ENCODE measurements around the gene RASA2. TPM values are rescaled to one million over a fixed set of nuclear protein-coding genes. Genes with fewer than 3 reads are reported as not detected.

The RASA2 gene
- total RNA-seq, 4 donors from 2014 or later = 10.6 to 15.5 (median 14.8) TPM

- H3K36me3 ChIP-seq = no peaks in the 10 kb centered on the region
- no peak for ATAC-seq
- WGBS, 2 donors (ENCODE audit: low coverage in 1 of 2) = 64 to 81% methylated on average over 4 of the region's 4 CpGs
- peaks cover 0 to 26% (median 0%) of the 10 kb centered on the region in 3 donors for H3K4me1 ChIP-seq
- no peaks in the 10 kb centered on the region for H3K9me3 ChIP-seq
- no peaks in the 10 kb centered on the region for H3K27me3 ChIP-seq
- H3K4me3 ChIP-seq = no peak overlapping the region
- TF ChIP-seq POLR2AphosphoS5 (IDR thresholded peaks at IDR 0.05) (no peak), POLR2A (IDR thresholded peaks at IDR 0.05) (no peak), EP300 (IDR thresholded peaks at IDR 0.05) (no peak)
- TF ChIP-seq, protein P1, sequence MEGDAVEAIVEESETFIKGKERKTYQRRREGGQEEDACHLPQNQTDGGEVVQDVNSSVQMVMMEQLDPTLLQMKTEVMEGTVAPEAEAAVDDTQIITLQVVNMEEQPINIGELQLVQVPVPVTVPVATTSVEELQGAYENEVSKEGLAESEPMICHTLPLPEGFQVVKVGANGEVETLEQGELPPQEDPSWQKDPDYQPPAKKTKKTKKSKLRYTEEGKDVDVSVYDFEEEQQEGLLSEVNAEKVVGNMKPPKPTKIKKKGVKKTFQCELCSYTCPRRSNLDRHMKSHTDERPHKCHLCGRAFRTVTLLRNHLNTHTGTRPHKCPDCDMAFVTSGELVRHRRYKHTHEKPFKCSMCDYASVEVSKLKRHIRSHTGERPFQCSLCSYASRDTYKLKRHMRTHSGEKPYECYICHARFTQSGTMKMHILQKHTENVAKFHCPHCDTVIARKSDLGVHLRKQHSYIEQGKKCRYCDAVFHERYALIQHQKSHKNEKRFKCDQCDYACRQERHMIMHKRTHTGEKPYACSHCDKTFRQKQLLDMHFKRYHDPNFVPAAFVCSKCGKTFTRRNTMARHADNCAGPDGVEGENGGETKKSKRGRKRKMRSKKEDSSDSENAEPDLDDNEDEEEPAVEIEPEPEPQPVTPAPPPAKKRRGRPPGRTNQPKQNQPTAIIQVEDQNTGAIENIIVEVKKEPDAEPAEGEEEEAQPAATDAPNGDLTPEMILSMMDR (IDR thresholded peaks at IDR 0.05) = no peak
- H3K27ac ChIP-seq = no peak overlapping the region
These were observed 169.9 kb downstream of the RASA2 start for GRCh38 chr3:141656771-141657170.

DNA sequence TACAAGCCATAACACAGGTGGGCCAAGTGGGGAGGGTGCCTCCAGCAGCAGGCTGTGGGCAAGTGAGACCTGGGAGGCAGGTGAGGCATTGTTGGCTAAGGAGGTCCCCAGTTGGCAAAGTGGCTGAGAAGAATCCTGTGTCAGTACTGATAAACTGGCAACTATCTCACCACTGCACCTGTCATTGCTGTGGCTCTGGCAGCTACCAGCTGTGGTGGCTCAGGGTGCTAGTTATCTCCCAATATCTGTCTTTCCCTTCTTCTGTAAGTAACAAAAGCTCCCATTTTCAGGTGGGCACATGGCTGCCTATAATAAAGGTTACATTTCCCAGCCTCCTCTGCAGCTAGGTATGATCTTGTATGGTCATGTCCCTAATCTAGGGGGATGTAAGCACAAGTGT, 170.7 kb downstream of the RASA2 start:
- no peak for ATAC-seq
- no peak for TF ChIP-seq POLR2AphosphoS5 (IDR thresholded peaks at IDR 0.05)
- no peaks in the 10 kb centered on the region for H3K36me3 ChIP-seq
- no peak overlapping the region for H3K4me3 ChIP-seq
- no peaks in the 10 kb centered on the region for H3K9me3 ChIP-seq
- peaks cover 0 to 26% (median 0%) of the 10 kb centered on the region in 3 donors for H3K4me1 ChIP-seq
- H3K27ac ChIP-seq = no peak overlapping the region
- no peaks in the 10 kb centered on the region for H3K27me3 ChIP-seq

- H3K9me3 ChIP-seq = no peaks in the 10 kb centered on the region
- peak overlapping the region in 3 of 4 donors; percentile 41 to 71 (median 70) for H3K27ac ChIP-seq
- ATAC-seq = peak; percentile 91
- no peaks in the 10 kb centered on the region for H3K36me3 ChIP-seq
- peaks cover 0 to 33% (median 0%) of the 10 kb centered on the region in 3 donors for H3K4me1 ChIP-seq
- TF ChIP-seq, protein P1 (IDR thresholded peaks at IDR 0.05) = no peak
- no peak for TF ChIP-seq EP300 (IDR thresholded peaks at IDR 0.05)
- no peaks in the 10 kb centered on the region for H3K27me3 ChIP-seq
- 0% methylated on average over 2 to 3 of the region's 64 CpGs for WGBS, 2 donors (ENCODE audit: low coverage in 1 of 2)
- peak overlapping the region; percentile 34 to 61 for H3K4me3 ChIP-seq
These were observed 173.2 kb downstream of the RASA2 start for GRCh38 chr3:141659821-141660613.

DNA sequence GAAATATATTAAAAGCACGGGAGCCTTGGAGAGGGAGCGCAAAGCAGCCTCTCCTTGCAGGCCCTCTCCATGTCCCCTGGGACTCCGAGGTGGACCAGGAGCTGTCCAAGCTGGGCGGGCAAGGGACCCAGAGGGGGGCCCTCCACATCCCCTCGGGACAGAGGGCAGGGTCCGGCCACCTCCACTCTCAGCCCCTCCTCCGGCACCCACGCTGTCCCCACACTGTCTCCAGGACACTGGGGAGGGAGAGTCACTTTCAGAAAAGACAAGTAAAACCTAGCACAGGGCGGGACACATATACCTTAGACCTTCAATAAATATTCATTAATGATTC, 173.8 kb downstream of the RASA2 start:
- Histone ChIP-seq H3K9me3 (no peaks in the 10 kb centered on the region), H3K27me3 (no peaks in the 10 kb centered on the region), H3K36me3 (no peaks in the 10 kb centered on the region), H3K4me1 (peaks cover 0 to 33% (median 0%) of the 10 kb centered on the region in 3 donors), H3K4me3 (peak overlapping the region; percentile 34 to 61), H3K27ac (peak overlapping the region in 2 of 4 donors; percentile 70 to 71)
- ATAC-seq = no peak
- TF ChIP-seq POLR2AphosphoS5 (IDR thresholded peaks at IDR 0.05) (no peak), POLR2A (IDR thresholded peaks at IDR 0.05) (no peak), EP300 (IDR thresholded peaks at IDR 0.05) (no peak)
- TF ChIP-seq, protein P1 (IDR thresholded peaks at IDR 0.05) = no peak
- 26% methylated on average over 5 of the region's 9 CpGs; no CpG with 5 or more reads in 1 of the 2 donors for WGBS, 2 donors (ENCODE audit: low coverage in 1 of 2)

- Histone ChIP-seq H3K27ac (no peak overlapping the region), H3K9me3 (no peaks in the 10 kb centered on the region), H3K27me3 (no peaks in the 10 kb centered on the region), H3K4me3 (no peak overlapping the region), H3K4me1 (peaks cover 0 to 33% (median 0%) of the 10 kb centered on the region in 3 donors), H3K36me3 (no peaks in the 10 kb centered on the region)
- 89 to 93% methylated on average over 5 to 6 of the region's 11 CpGs for WGBS, 2 donors (ENCODE audit: low coverage in 1 of 2)
- no peak for ATAC-seq
- no peak for TF ChIP-seq POLR2AphosphoS5 (IDR thresholded peaks at IDR 0.05)
- TF ChIP-seq, protein P1 (IDR thresholded peaks at IDR 0.05) = no peak
- no peak for TF ChIP-seq POLR2A (IDR thresholded peaks at IDR 0.05)
These were observed 174.7 kb downstream of the RASA2 start for GRCh38 chr3:141661229-141662196.
